ENCODE measurements around the gene MYOF.

- no peak for TF ChIP-seq CTCF (IDR thresholded peaks at IDR 0.05)
- no peak for TF ChIP-seq REST (IDR thresholded peaks at IDR 0.05; ENCODE audit: insufficient read depth in 1 of 2, low read depth in 2 of 2, low read length in 1 of 2)
Observed at GRCh38 chr10:93404048-93404354, 78.1 kb downstream of the MYOF start.
